ENCODE data around the gene ADCY9. TPM values are rescaled to one million over a fixed set of nuclear protein-coding genes. Genes with fewer than 3 reads are reported as not detected.

ADCY9 gene
- total and polyA plus RNA-seq, 8 donors, result 9.8 to 61.1 (median 12.9) TPM

- Histone ChIP-seq H3K4me1 (peaks cover 0 to 6% of the 10 kb centered on the region in 2 donors), H3K27ac (no peak overlapping the region), H3K9me3 (no peaks in the 10 kb centered on the region), H3K27me3 (no peaks in the 10 kb centered on the region), H3K36me3 (peaks cover 0 to 10% of the 10 kb centered on the region in 2 donors), H3K4me3 (no peak overlapping the region)
- intact Hi-C loops (cut with DNase I), result no loop called here
- DNase-seq (no peak), ATAC-seq (no peak)
- TF ChIP-seq CTCF (IDR thresholded peaks at IDR 0.05), result no peak
Observed at GRCh38 chr16:3971706-3972105, 144.5 kb downstream of the ADCY9 start.

GRCh38 chr16:3971261-3971660 is 145.0 kb downstream of the ADCY9 start:
- DNase-seq (no peak), ATAC-seq (no peak)
- intact Hi-C loops (cut with DNase I), result no loop called here
- peaks cover 0 to 6% of the 10 kb centered on the region in 2 donors for H3K4me1 ChIP-seq
- peaks cover 0 to 13% of the 10 kb centered on the region in 2 donors for H3K36me3 ChIP-seq
- no peaks in the 10 kb centered on the region for H3K9me3 ChIP-seq
- no peak overlapping the region for H3K27ac ChIP-seq
- H3K4me3 ChIP-seq, result no peak overlapping the region
- no peak for TF ChIP-seq CTCF (IDR thresholded peaks at IDR 0.05)
- no peaks in the 10 kb centered on the region for H3K27me3 ChIP-seq

- Histone ChIP-seq H3K36me3 (peaks cover 0 to 20% of the 10 kb centered on the region in 2 donors), H3K27me3 (no peaks in the 10 kb centered on the region), H3K4me3 (no peak overlapping the region), H3K4me1 (peaks cover 0 to 6% of the 10 kb centered on the region in 2 donors), H3K27ac (no peak overlapping the region), H3K9me3 (no peaks in the 10 kb centered on the region)
- intact Hi-C loops (cut with DNase I), result no loop called here
- ATAC-seq (no peak), DNase-seq (no peak)
- no peak for TF ChIP-seq CTCF (IDR thresholded peaks at IDR 0.05)
Observed at GRCh38 chr16:3968551-3968950, 147.7 kb downstream of the ADCY9 start.

- H3K9me3 ChIP-seq, result no peaks in the 10 kb centered on the region
- TF ChIP-seq CTCF (IDR thresholded peaks at IDR 0.05), result no peak
Observed at GRCh38 chr16:3966681-3967080, 149.6 kb downstream of the ADCY9 start.

GRCh38 chr16:3965781-3966582 is 150.3 kb downstream of the ADCY9 start:
- no peaks in the 10 kb centered on the region for H3K27me3 ChIP-seq
- peak in 1 of 4 donors; percentile 20 for DNase-seq
- no peak overlapping the region for H3K4me3 ChIP-seq
- H3K4me1 ChIP-seq, result peaks cover 0 to 31% of the 10 kb centered on the region in 2 donors
- TF ChIP-seq CTCF (IDR thresholded peaks at IDR 0.05), result no peak
- no peaks in the 10 kb centered on the region for H3K9me3 ChIP-seq
- H3K27ac ChIP-seq, result no peak overlapping the region
- H3K36me3 ChIP-seq, result peaks cover 0 to 20% of the 10 kb centered on the region in 2 donors
- intact Hi-C loops (cut with DNase I), result no loop called here
- no peak for ATAC-seq

More at GRCh38 chr16:3966681-3967080, 149.6 kb downstream of the ADCY9 start:
- Histone ChIP-seq H3K27ac (no peak overlapping the region), H3K36me3 (peaks cover 0 to 20% of the 10 kb centered on the region in 2 donors), H3K4me3 (no peak overlapping the region), H3K4me1 (peaks cover 0 to 24% of the 10 kb centered on the region in 2 donors), H3K27me3 (no peaks in the 10 kb centered on the region)
- intact Hi-C loops (cut with DNase I), result no loop called here
- ATAC-seq (no peak), DNase-seq (no peak)

All from left lung (tissue), 10 donors.